ENCODE measurements around the gene GCN1. TPM values are rescaled to one million over a fixed set of nuclear protein-coding genes. Genes with fewer than 3 reads are reported as not detected.

GCN1 gene
- total and polyA plus RNA-seq, 2 of the 8 experiments (the other 6 are each of a cell fraction or from before 2014, with no cell fraction given) = 61.4 to 133 TPM

GRCh38 chr12:120242971-120243699 is 48.6 kb upstream of the GCN1 start:
- TF ChIP-seq SP4 (IDR thresholded peaks at IDR 0.05; ENCODE audit: low read length) (no peak), ASH2L (IDR thresholded peaks at IDR 0.05; ENCODE audit: low read length) (no peak), JUN (IDR thresholded peaks at IDR 0.05; ENCODE audit: low read depth, low read length) (no peak)
- Histone ChIP-seq H2AK5ac (ENCODE audit: low read depth, low read length) (no peak overlapping the region), H3K14ac (ENCODE audit: insufficient read length) (no peak overlapping the region), H3K23me2 (ENCODE audit: low read depth, low read length) (no peaks in the 10 kb centered on the region), H3K27me3 (replicated peaks in 1 of 4; ENCODE audit: control insufficient read depth in 3 of 4, extremely low read depth in 1 of 4, insufficient read depth in 3 of 4, low read length in 3 of 4) (no peaks in the 10 kb centered on the region), H4K20me1 (replicated peaks in 1 of 2; ENCODE audit: control insufficient read depth in 1 of 2, insufficient read depth in 2 of 2, low read length in 2 of 2) (peaks cover 13 to 37% of the 10 kb centered on the region in 2 experiments), H2BK12ac (ENCODE audit: low read depth, low read length) (no peak overlapping the region), H4K91ac (replicated peaks; ENCODE audit: insufficient read length, low read length) (no peak overlapping the region), H3K79me2 (ENCODE audit: control insufficient read depth in 1 of 2, insufficient read depth in 2 of 2, low read length in 2 of 2) (peaks cover 6 to 77% of the 10 kb centered on the region in 2 experiments; a peak in 3 of 4 replicates), H3K4me3 (ENCODE audit: extremely low read depth in 1 of 4, insufficient read depth in 2 of 4, low read depth in 3 of 4, low read length in 4 of 4) (no peak overlapping the region), H3K36me3 (ENCODE audit: control insufficient read depth in 2 of 4, insufficient read depth in 4 of 4, low read length in 3 of 4) (no peaks in the 10 kb centered on the region; a peak in 1 of 8 replicates), H3K9ac (replicated peaks in 1 of 4; ENCODE audit: extremely low read depth in 1 of 4, low read depth in 3 of 4, low read length in 3 of 4) (no peak overlapping the region), H3K27ac (ENCODE audit: low read depth, low read length) (no peak overlapping the region), H2BK5ac (ENCODE audit: low read depth, low read length) (no peak overlapping the region), H3K4me1 (replicated peaks in 1 of 4; ENCODE audit: control insufficient read depth in 3 of 4, insufficient read depth in 4 of 4, low read length in 3 of 4) (peaks cover 3 to 16% (median 4%) of the 10 kb centered on the region in 4 experiments; a peak in 6 of 7 replicates), H2BK15ac (ENCODE audit: low read length) (no peak overlapping the region), H3K56ac (replicated peaks; ENCODE audit: insufficient read length, low read depth, low read length) (no peak overlapping the region), H3K18ac (ENCODE audit: extremely low read depth, low read length) (no peak overlapping the region), H2BK20ac (ENCODE audit: low read length) (no peak overlapping the region), H3K23ac (ENCODE audit: insufficient read length) (no peak overlapping the region), H2BK120ac (replicated peaks; ENCODE audit: low read depth, low read length) (no peak overlapping the region), H2AFZ (ENCODE audit: low read length) (no peak overlapping the region), H3K9me3 (ENCODE audit: insufficient read depth in 2 of 2, low read depth in 1 of 2, low read length in 1 of 2) (no peaks in the 10 kb centered on the region), H3K79me1 (ENCODE audit: low read depth, low read length) (peaks cover 22% of the 10 kb centered on the region), H3K4me2 (ENCODE audit: insufficient read depth in 1 of 2, low read depth in 2 of 2, low read length in 2 of 2) (no peak overlapping the region), H4K8ac (ENCODE audit: extremely low read depth, insufficient read depth, low read length) (no peak overlapping the region), H3K4ac (replicated peaks; ENCODE audit: insufficient read length, low read depth, low read length) (no peak overlapping the region), H4K5ac (ENCODE audit: insufficient read length, low read depth, low read length) (no peak overlapping the region)
- ChIA-PET CTCF (ENCODE audit: partially characterized antibody) (interaction anchor here (1.0 to 34.8 kb wide), 4 partner anchors 2 to 44 kb away, joined by 3 to 930 read pairs (median 741); partner anchors contain the start of gene PXN), POLR2A (ENCODE audit: partially characterized antibody) (interaction anchor here (67.0 to 88.3 kb wide), 2 partner anchors 14 to 24 kb away, joined by 4270 read pairs; partner anchors contain the start of genes GCN1, PXN, RNU4-1 and RNU4-2)
- no peak for FAIRE-seq
- no peak for DNase-seq (ENCODE audit: low read depth in 1 of 2, low spot score in 2 of 2)
- 82% methylated on average over 8 of the region's 8 CpGs; no CpG with 5 or more reads in 1 of the 2 experiments for WGBS, 2 experiments (ENCODE audit: extremely low coverage in 1 of 2, insufficient coverage in 1 of 2, insufficient read length in 1 of 2, insufficient replicate concordance in 2 of 2, low coverage in 1 of 2, low lambda C conversion rate in 2 of 2, missing lambda C conversion rate in 1 of 2)

Data from H1 (cell line).